GM20000 (cell line): ENCODE results near the gene RYR3.

Source experiments
- DNase-seq: peaks from one replicate; pipeline ENCODE4 v3.0.0; 2012; ENCODE audit warnings: low spot score
- TF ChIP-seq, protein P1 (sequence below): IDR thresholded peaks from 2 replicates; pipeline ENCODE4 v1.5.1; 2012; ENCODE audit warnings: mild to moderate bottlenecking, control low read depth; ENCODE audit errors: extremely low read depth, missing control alignments

Gene RYR3

DNA sequence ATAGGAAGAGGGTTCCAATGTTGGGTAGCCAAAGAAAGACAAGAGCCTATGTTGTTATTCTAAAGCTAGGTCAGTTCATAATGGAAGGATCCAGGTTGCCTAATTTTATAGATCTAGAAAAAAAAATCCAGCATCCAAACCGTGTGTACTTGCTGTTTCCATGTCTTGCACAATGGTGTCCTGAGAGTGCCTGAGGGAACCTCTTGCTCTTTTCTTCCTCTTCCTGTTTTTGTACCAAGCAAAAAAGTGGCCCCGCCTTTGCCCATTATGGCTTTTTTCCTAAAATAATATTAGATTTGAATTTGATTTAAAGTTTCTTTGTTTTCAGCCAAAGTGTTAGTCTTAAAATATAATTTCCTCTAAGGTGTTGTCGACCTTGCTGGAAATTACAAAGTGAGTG is 224.4 kb downstream of the RYR3 start:
- DNase-seq = no peak
- TF ChIP-seq, protein P1, sequence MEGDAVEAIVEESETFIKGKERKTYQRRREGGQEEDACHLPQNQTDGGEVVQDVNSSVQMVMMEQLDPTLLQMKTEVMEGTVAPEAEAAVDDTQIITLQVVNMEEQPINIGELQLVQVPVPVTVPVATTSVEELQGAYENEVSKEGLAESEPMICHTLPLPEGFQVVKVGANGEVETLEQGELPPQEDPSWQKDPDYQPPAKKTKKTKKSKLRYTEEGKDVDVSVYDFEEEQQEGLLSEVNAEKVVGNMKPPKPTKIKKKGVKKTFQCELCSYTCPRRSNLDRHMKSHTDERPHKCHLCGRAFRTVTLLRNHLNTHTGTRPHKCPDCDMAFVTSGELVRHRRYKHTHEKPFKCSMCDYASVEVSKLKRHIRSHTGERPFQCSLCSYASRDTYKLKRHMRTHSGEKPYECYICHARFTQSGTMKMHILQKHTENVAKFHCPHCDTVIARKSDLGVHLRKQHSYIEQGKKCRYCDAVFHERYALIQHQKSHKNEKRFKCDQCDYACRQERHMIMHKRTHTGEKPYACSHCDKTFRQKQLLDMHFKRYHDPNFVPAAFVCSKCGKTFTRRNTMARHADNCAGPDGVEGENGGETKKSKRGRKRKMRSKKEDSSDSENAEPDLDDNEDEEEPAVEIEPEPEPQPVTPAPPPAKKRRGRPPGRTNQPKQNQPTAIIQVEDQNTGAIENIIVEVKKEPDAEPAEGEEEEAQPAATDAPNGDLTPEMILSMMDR = no peak

DNA sequence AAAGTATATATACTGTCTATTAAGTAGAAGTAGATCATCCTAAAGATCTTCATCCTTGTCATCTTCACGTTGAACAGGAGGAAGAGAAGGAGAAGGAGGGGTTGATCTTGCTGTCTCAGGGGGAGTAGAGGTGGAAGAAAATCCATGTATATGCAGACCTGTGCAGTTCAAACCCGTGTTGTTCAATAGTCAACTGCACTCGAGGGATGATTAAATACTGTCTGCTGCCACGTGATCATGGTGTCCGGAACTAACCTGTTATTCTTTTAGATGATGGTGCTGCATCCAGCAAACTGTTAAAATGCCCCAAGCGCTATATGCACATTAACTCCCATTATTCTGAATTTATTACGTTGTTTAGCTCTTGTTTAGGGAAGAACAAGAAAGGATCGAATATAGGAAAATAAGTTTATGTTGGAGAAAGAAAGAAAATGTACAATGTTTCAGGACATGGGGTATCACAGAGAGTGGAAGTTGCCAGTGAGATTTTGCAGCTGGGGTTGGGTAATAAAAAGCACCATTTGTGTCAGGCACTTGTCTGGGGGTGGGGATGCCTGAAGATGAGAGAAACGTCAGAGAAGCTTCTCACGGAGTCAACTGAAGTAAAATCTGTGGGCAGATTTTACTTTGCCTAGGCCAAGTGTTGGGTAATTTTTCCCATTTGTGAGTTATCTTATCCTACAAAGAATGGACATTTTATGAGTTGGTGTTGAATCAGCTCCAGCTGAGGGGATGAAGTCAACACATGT is 229.2 kb downstream of the RYR3 start:
- TF ChIP-seq, protein P1 = no peak
- DNase-seq = no peak

DNA sequence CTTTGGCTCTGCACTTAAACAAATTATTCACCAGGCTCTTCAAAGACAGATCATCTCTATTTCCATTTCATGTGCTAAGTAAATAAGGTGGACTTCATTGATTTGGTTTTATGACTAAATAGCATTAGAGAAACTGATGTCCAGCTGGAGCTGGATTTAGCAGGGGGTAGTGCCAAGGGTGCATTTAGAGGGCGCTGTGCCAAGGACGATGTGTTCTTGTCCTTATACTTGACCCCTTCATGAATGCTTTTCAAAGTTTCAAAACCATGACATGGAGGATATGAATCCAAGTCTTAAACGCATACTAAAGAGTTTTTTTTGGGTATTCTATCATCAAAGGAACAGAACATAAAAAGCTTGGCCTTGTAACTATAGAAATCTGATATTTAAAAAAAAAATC is 233.2 kb downstream of the RYR3 start:
- DNase-seq = no peak

DNA sequence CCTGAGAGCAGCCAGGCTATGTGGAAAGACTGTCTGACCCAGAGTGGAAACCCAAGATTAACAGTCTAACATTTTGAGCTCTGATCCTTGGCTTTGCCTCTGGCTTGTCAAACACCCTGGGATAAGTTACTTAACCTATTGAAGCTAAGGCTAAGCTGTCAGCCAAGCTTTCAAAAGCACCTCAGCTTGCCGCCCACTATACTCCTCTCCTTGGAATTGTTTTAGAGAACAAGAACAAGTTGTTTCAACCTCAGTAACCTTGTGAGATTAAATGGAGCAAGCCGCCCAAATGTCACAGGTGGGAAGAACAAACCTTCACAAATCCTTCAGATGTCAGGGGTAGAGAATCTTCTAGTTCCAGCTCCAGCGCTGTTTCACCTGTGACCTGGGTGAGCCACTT is 235.1 kb downstream of the RYR3 start:
- no peak for DNase-seq
- TF ChIP-seq, protein P1 = no peak

More for the DNA sequence above, 233.2 kb downstream of the RYR3 start:
- TF ChIP-seq, protein P1 = no peak

DNA sequence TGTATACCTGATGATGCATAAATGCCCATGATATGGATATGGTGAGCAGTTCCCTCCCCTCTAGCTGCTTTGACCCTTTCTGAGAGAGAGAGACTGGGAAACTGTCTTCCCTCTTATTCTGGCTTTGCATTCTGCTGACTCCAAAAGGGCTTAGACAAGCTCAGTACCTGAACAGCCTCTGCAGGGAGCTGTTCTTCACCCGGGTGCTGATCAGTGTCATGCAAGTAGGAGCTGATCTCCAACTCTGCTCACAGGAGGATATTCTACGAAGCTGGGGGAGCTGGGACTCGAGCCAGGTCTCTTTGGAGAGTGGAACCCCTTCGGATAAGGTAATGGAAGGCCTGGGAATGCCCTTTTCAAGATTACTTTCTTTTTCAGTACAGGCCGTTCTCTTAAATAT is 237.1 kb downstream of the RYR3 start:
- no peak for DNase-seq
- TF ChIP-seq, protein P1 = no peak

DNA sequence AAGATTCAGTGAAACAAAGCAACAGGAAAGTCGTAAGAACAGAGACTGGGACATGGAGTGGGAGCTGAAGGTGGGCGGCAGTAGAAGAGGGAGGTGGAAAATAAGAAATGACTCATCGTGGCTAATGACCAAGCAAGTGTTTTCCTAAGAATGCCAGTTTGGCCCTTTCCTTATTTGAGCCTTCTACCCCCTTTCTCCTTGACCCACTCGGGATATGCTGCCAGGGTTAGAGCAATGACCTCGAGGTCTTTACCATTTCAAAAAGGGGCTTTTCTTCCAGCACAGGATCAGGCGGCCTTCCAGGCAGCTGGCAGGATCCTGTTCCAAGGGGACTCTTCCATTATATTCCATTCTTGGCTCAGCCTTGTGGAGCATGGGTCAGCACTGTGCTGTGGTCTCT is 241.1 kb downstream of the RYR3 start:
- DNase-seq = no peak
- TF ChIP-seq, protein P1 = no peak

DNA sequence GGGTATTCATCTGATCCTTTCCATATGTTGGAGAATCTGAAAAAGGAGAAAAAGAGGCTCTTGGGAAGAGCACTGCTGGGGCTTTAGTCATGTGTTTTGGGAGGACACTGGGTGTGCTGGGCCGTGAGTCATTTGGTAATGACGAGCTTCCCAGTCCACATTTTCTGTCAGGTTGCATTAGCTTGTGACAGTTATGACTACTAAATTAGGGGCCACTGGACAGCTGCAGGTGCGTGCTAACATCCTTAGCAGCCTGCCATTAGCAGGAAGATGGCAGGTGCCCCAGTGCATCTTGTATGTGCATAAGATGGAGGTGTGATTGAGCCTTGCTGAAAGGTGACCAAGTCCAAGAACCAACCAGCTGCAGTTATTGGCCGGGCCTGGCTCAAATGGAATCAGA is 242.4 kb downstream of the RYR3 start:
- no peak for DNase-seq
- TF ChIP-seq, protein P1 = no peak
